Suprapubic skin (tissue), 4 donors: ENCODE results near the gene SYNJ2.
A peak's percentile ranks its signal among the peaks of the same experiment; 100 is the strongest.

Source experiments
- CTCF ChIP-seq, 2 donors: fragments of 200-600 bp in 1 of 2; fragments of 450-650 bp in 1 of 2; sonication (generic) in 1 of 2; IDR thresholded peaks; one replicate each; pipeline ENCODE4 v1.5.1; 2016 to 2019; ENCODE audit warnings: antibody characterized with exemption in 2 of 2, mild to moderate bottlenecking in 1 of 2, moderate library complexity in 1 of 2
- POLR2A ChIP-seq, 2 donors: fragments of 450-650 bp; IDR thresholded peaks; one replicate each; pipeline ENCODE4 v1.6.1; 2017; ENCODE audit warnings: antibody characterized with exemption in 2 of 2, mild to moderate bottlenecking in 2 of 2, moderate library complexity in 2 of 2
- POLR2AphosphoS5 ChIP-seq, 3 donors: sonication (generic); formaldehyde crosslinking; IDR thresholded peaks; one replicate each; pipeline ENCODE4 v1.6.1; 2017; ENCODE audit warnings: antibody characterized with exemption in 3 of 3

- peak in 1 of 3 donors; percentile 49 for TF ChIP-seq POLR2AphosphoS5 (IDR thresholded peaks at IDR 0.05)
- no peak for TF ChIP-seq CTCF (IDR thresholded peaks at IDR 0.05)
- TF ChIP-seq POLR2A (IDR thresholded peaks at IDR 0.05), result no peak
Measured at GRCh38 chr6:158002951-158003853, 21.5 kb downstream of the SYNJ2 start.
